ENCODE data around the gene FAF1.

DNA sequence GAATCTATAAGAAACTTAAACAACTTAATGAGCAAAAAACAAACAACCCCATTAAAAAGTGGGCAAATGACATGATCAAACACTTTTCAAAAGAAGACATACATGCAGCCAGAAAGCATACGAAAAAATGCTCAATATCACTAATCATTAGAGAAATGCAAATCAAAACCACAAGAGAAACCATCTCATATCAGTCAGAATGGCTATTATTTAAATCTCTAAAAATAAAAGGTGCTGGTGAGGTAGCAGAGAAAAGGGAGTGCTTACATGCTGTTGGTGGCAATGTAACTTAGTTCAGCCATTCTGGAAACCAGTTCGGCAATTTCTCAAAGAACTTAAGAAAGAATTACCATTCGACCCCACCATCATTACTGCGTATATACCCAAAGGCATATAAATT lies 147.7 kb downstream of the FAF1 start:
- TF ChIP-seq POLR2A (IDR thresholded peaks at IDR 0.05; ENCODE audit: borderline replicate concordance, extremely low read depth, insufficient read depth, insufficient read length) = no peak
- TF ChIP-seq, protein P1, sequence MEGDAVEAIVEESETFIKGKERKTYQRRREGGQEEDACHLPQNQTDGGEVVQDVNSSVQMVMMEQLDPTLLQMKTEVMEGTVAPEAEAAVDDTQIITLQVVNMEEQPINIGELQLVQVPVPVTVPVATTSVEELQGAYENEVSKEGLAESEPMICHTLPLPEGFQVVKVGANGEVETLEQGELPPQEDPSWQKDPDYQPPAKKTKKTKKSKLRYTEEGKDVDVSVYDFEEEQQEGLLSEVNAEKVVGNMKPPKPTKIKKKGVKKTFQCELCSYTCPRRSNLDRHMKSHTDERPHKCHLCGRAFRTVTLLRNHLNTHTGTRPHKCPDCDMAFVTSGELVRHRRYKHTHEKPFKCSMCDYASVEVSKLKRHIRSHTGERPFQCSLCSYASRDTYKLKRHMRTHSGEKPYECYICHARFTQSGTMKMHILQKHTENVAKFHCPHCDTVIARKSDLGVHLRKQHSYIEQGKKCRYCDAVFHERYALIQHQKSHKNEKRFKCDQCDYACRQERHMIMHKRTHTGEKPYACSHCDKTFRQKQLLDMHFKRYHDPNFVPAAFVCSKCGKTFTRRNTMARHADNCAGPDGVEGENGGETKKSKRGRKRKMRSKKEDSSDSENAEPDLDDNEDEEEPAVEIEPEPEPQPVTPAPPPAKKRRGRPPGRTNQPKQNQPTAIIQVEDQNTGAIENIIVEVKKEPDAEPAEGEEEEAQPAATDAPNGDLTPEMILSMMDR (IDR thresholded peaks at IDR 0.05 in 2 of 3, conservative IDR thresholded peaks at IDR 0.05 in 1 of 3; ENCODE audit: borderline replicate concordance in 1 of 3, insufficient read depth in 1 of 3, low read depth in 2 of 3, low read length in 2 of 3) = no peak
- TF ChIP-seq, protein P2, sequence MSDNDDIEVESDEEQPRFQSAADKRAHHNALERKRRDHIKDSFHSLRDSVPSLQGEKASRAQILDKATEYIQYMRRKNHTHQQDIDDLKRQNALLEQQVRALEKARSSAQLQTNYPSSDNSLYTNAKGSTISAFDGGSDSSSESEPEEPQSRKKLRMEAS (IDR thresholded peaks at IDR 0.05) = no peak
- no peak for TF ChIP-seq POLR2AphosphoS5 (IDR thresholded peaks at IDR 0.05; ENCODE audit: low read depth, low read length)
- no peak for TF ChIP-seq EZH2phosphoT487 (IDR thresholded peaks at IDR 0.05; ENCODE audit: borderline replicate concordance)
- TF ChIP-seq SP1 (IDR thresholded peaks at IDR 0.05; ENCODE audit: low read depth) = no peak
- TF ChIP-seq RAD21 (IDR thresholded peaks at IDR 0.05; ENCODE audit: low read depth) = no peak
